MM.1S (cell line): ENCODE measurements around the gene MAP1LC3B2.

Experiments used
- CTCF ChIP-seq: fragments of 300-600 bp; sonication (generic); IDR thresholded peaks from 2 replicates; pipeline ENCODE4 v1.5.1; 2016; ENCODE audit warnings: antibody characterized with exemption, low read length, mixed read lengths
- EZH2 ChIP-seq: fragments of 300-600 bp; sonication (generic); optimal IDR thresholded peaks from 2 replicates; pipeline ENCODE3; 2017; ENCODE audit warnings: low read depth, mild to moderate bottlenecking, antibody characterized with exemption, low read length, mixed read lengths
- EZH2phosphoT487 ChIP-seq: fragments of 300-600 bp; sonication (generic); IDR thresholded peaks from 2 replicates; pipeline ENCODE4 v1.6.1; 2018; ENCODE audit warnings: antibody characterized with exemption, low read length

DNA sequence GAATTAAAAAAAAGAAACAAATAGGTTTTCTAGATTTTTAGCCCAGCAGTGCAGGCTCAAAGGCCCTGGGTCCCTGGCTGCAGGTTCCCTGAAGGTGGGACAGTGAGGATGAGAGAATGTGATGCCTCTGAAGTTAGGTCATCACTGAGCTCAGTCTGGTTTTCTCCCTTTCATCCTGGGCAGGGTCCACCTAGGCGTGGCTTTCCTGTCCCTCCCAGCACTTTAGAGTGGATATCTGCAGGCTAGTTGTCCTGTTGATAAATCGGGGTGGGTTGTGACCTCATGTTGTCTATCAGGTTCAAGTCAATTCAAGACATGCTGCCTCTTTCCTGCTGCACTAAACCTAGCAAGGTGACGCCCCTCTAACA, 60.9 kb downstream of the MAP1LC3B2 start:
- no peak for TF ChIP-seq CTCF
- TF ChIP-seq EZH2phosphoT487 = no peak
- TF ChIP-seq EZH2 = no peak
